GM18870 (cell line): ENCODE results near the gene KSR2.

Experiments used
- ATAC-seq: cut with Tn5 transposase; IDR thresholded peaks from one replicate; pipeline ENCODE4 v1.9.1; 2021; ENCODE audit warnings: moderate library complexity; ENCODE audit not compliant: unreplicated experiment

KSR2 gene

DNA sequence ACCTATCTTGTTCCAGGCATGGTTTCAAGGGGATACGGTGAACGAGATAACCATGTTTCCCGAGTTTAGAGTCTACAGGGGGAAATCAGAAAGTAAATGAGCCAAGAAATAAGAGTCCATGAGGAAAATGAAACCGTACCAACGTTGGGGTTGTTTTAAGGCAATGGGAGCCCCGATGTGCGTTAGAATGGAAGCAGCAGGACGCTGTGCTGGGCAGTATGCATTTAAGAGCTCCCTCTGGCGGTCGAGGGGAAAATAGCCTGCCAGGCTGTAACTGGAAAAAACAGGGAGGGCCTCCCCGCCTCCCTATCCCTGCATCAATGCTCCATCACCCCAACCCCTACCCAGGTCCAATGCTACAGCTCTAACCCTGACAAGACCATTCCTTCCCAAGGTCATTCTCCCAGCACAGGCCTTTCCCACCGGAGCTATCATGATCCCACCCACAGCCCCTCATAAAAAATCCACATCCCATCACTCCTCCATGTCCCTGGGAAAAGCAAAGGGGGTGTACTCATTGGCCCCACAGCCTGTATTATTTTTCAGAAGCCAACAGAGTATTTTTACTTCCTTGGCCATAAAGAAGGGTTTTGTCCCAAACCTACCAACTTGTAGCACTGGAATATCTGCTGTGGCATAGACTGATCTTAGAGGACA lies 381.0 kb downstream of the KSR2 start:
- ATAC-seq, result no peak

DNA sequence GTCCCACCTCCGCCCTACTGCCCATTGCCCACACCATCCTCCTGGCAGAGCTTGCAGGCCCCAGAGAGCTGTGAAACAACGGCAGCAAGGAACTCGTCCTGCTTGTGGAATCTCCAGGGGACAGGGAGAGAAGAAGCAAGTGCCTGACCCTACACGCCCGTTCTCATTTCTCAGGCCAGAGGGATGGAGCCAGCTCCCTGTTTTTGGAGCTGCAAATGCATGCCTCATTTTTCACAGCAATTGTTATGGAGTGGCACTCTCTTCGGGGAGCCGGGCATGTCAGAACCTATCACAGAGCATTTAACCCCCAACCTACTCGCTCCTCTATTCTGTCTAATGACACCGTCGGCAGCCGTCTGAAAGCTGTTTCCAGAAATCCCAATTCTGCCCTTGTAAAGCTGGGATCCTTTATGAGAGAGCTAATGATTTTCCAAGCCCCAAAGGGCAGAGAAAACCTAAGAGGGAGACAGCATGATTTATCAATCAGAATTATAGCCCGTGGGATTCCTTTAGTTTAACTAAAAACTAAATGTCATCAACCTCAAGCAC lies 385.0 kb downstream of the KSR2 start:
- ATAC-seq, result no peak

DNA sequence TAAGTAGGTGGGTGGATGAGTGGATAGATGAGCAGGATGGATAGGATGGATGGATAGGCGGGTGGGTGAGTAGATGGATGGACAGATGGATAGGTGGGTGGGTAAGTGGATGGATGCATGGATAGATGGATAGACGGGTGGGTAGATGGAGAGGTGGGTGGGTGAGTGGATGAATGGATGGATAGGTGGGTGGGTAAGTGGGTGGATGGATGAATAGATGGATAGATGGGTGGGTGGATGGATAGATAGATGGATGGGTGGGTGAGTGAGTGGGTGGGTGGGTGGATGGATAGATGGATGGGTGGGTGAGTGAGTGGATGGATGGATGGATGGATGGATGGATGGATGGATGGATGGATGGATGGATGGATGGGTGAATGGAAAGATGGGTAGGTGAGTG lies 385.7 kb downstream of the KSR2 start:
- no peak for ATAC-seq

DNA sequence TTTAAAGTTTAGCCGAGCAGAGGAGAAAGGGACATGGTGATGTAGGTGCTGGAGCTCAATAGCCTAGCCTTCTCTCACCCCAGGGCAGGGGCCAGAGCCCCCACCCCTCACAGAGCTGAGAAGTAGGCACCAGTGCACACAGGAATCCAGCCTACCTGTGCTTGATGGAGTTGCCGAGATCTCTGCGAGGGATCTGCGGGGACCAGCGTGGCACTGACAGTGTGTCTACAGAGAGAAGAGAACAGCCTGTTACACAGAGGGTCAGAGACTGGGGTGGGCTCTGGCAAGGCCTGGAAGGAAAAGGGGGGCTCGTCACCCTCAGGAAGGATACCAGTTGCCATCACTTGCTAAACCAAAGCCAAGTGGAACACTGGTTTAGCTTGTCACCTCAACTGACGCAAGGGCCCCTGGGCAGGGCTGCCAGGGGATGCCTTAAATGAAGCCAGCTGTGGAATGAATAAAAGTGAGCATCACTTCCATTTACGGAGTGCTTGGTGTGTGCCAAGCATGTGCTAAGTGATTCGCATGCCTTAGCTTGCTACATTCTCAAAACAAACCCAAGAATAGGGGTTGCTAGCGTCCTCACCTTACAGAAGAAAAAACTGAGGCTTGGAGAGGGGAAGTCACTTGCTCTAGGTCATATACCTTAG lies 386.5 kb downstream of the KSR2 start:
- ATAC-seq, result no peak

DNA sequence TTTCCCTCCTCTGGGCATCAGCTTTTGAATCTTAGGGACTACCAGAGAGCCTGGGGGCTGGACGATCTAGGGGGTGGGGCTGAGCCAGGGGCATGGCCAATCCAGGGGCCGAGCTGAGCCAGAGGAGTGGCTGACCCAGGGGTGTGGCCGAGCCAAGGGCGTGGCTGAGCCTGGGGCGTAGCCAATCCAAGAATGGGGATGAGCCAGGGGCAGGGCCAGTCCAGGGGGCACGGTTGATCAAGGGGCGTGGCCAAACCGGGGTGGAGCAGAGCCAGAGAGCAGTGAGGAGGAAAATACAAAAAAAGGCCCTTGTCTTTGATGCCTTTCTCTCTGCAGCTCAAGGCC lies 388.1 kb downstream of the KSR2 start:
- no peak for ATAC-seq

DNA sequence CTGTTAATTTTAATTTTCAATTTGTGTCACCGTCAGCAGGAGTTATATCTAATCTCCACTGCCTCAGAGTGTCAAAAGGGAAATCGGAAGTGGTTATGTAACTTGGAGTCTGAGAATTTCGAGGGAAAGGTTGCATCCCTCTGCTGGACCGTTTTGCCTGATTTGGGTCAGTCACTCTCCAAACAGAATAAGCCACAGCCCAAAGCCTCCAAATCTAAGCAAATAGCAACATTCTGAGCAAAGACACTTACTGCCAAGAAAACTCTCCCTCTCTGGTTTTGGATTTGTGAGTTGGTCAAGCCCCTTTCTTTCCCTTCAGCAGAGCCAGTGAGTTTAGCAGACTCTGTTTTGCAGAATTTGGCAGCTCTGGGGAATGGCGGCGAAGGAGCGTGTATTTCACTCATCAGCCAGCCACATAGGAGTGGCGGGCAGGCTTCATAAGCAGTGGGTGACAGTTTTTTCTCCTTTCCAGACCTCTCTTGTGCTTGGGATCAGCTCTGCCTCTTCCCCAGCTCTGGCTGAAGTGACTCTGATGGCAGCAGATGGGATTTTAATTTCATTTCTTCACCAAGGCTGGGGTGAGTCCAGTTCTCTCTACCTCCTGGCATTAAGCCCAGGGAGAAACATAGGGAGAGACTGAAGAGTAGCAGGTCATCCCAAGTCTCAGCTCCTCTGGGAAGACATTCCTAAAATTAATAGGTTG lies 388.6 kb downstream of the KSR2 start:
- no peak for ATAC-seq

DNA sequence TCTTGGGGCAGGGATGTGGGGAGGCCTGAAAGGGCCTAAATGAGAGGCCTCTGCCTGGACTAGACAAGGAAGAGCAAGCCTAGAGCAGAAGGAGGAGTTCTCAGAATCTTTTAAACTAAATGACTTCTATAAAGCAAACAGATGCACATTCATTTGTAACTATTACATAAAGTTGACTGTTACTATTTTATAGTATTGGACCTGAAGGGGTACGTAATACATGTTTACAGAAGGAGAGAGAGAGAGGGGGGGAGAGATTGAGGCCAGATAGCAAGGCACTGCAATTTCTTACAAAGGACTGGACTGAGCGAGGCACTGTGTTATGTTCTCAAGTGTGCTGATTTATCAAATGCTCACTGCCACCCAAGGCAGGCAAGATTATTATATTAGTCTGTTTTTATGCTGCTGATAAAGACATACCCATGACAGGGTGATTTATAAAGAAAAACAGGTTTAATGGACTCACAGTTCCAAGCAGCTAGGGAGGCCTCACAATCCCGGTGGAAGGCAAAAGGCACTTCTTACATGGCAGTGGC lies 391.6 kb downstream of the KSR2 start:
- no peak for ATAC-seq

DNA sequence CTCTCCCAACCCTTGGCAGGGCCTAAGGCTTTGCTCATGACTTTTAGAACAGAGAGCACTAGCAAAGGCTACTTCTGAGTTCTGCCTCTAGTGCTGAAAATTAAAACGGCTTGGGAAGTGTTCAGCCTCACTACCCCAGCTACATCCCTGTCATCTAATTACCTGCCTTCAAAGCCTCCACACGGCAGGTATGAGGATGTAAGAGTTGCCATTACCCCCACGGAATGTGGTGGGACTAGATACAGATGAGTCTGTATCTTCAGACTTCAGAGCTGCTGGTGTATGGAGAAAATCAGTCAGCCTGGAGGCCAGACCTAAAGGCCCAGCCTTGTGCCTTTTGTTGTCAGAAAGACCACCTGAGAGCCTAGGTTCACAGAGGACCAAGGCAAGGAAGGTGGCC lies 392.7 kb downstream of the KSR2 start:
- ATAC-seq, result no peak

DNA sequence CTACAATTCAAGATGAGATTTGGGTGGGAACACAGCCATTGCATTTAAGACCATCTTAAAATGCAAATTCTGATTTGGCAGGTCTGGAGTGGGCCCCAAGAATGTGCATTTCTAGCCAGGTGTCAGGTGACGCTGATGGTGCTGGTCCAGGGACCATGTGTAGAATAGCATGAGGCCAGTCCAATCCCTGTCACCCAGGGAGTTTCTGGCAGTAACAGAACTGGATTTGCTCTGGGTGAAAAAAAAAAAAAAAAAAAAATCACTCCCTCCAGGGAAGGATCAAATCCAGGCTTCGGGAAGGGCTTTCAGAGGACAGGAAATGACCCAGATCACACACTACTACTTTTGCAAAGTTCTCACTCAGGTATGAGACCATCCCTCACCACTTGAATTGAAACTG lies 394.1 kb downstream of the KSR2 start:
- no peak for ATAC-seq

DNA sequence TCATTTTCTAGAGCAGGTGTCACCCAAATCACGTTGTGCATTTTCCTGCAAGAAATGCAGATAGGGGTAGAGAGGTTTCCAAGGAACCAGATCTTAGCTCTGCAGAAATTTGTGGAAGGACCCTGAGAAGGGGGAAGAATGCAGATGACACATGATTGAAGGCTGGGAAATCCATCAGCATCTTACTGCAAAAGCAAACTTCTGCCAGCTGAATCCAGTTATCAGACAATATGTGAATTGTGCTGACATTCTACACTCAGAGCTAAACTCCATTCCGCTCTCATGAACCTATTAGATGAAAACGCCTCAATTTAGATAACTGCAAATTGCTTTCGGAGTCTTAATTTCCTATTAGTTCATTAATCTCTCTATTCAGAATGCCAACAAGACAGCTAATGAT lies 396.0 kb downstream of the KSR2 start:
- no peak for ATAC-seq

DNA sequence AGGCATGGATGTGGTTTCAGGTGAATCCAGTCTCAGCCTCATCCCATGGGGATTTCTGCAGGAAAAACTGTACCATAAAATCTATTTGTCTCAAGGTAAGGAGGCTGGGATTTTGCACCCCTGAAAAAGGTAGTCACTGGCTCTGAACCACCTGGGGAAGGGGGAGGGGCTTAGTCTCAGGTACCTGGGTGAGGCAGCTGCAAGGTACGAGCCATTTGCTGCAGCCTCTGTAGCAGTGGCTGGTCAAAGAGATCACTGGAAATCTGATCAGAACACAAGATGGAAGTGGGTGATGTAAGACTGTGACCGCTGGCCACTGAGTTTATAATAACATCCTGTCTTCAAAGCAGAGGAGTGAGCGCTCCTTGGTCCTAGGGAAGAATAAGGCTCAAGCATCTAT lies 397.5 kb downstream of the KSR2 start:
- no peak for ATAC-seq

DNA sequence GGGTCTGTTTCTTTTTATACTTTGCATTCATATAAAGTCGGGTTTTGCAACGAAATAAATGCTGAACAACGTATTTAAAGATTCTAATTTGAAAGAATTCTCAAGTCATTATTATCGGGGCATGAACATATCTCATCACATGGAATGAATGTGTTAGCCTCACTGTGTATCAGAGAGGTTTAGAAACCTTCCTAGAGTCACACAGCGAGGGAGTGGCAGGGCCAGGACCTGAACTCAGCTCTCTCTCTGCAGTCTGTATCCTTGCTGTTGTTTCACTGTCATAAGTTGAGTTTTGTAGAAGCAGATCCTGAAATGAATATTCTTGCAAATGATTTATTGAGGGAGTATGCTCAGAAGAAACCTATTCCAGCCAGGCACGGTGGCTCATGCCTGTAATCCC lies 398.2 kb downstream of the KSR2 start:
- no peak for ATAC-seq

DNA sequence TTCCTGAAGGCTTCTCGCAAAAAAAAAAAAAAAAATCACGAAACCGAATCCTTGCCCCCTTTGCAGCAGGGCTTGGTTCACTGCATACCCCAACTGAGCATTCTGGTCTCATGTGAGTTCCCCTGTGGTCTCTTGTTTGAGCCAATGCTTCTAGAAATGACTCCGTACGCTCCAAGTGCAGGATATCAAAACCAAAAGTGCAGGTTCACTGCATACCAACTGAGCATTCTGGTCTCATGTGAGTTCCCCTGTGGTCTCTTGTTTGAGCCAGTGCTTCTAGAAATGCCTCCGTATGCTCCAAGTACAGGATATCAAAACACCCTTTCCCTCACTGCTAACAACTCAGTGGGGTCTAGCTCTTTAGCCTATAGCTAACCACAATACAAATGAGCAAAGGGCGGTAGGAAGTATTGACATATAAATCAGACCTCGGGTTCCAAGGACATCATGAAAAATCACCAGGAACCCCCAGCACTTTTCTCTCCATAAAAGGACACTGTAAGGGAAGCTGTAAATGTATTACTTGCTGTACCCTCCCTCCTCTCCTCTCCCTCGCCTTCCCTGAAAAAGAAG lies 401.1 kb downstream of the KSR2 start:
- no peak for ATAC-seq

DNA sequence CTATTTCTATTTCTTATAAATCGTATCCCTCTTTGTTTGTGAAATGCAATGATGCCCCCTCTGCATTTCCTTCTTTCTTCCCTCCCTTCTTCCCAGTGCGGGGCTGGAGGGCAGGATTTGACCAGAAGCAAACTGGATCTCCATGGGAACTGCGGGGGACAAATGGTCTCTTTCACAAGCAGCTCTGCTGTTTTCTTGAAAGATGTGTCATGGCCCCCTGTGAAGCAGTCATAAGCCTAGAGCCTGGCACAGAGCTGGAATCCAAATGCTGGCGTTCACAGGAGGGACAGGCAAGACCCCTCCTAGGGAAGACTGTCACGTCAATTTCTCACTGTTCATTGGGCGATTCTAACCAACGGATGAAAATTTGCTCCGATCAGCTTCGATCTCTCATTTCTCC lies 403.9 kb downstream of the KSR2 start:
- no peak for ATAC-seq

DNA sequence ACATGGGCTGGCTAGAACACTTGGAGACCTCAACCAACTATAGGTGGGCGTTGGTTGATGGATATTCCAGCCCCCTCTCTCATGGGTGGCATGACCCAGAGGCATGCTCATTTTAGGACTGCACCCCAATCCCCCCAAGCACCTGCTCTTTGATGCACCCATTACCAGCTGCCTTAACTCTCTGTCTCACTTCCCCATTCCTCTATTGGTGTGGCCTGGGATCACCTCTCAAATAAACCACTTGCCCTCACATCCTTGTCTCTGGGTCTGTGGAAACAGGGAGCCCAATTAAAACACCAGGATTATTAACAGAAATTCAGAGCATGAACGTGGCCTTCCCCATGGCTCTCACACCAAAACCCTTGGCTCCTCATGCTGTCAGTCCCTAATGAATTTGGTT lies 405.1 kb downstream of the KSR2 start:
- ATAC-seq, result no peak

DNA sequence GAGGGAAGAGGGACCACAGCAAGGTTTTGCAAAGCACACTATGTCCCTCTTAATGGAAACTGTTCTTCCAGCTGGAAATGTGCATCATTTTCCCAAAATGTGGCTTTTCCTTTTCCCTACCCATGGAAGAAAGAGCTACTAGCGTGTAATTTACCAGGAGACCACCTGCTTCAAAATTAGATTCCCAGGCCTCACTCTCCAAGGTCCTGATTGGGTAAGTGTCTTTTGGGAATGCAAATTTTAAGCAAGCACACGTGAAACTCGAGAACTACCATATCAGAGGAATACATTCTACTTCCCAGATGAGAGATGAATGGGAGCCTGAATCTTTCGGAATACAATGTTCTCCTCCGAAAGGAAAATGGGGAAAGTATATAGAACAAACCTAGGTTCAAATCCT lies 405.8 kb downstream of the KSR2 start:
- no peak for ATAC-seq

DNA sequence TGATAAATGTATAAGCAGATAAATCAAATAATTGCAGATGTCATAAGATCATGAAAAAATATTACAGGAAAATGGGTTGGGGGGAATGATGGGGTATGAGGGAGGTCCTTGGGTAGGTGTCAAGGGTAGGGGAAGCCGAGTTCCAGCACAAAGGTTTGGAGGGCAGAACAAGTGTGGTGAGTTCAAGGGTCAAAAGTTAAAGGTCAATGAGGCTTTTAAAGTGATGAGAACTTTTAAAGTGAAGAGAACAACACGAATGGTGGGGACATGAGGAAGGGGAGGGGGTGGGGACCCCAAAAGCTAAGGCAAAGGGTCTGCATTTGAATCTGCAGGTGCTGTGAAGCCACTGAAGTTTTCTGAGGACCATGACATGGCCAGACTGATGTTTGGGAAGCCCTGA lies 406.8 kb downstream of the KSR2 start:
- ATAC-seq, result no peak

DNA sequence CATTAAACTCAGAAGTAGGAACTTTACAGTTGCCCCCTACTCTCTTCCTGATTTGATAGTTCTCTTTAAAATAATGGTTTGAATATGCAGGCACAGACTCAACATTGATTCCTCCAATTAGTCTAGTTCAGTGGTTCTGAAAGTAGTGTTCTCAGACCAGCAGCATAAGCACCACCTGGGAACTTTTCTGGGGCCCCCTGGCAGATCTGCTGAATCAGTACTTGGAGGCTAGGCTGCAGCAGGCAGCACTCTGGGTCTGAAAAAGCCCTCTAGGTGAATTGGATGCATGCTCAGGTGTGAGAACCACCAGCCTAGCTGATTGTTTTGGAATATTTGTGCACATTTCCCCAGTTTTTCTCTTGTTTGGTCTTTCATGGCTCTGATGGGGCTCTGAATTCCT lies 408.8 kb downstream of the KSR2 start:
- ATAC-seq, result no peak

DNA sequence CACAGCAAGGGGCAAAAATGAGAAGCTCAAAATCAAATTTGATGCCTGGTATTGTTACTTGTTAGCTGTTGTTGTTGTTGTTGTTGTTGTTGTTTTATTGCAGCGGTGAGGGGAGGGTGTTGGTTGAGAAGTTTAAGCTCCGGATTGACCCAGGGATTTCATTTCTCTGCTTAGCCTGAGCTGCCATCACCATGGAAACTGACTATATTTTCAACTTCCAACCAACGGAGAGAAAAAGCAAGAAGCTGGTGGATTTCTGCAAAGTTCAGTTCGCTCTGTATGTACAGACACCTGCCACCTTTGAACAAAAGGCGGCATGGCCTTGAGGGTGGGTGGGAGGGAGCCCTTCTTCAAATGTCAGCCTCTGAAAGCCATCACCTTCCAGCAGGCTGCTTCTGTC lies 412.9 kb downstream of the KSR2 start:
- no peak for ATAC-seq

DNA sequence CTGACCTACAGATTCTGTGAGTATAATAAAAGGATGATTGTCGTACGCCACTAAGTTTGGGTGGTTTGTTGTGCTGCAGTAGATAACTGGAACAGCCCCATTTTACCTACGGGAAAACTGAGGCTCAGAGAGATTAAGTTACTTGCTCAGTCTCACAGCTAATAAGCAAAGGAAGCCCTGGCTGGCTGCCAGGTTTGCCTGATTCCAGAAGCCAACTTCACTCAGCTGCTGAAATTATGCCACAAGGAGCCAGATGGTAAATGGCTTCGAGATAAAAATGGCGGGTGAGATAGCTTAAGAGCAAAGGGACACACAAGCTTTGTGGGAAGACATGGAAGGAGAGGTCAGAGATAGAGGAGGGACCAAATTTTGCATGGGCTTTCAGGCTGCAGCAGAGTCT lies 415.8 kb downstream of the KSR2 start:
- ATAC-seq, result no peak

DNA sequence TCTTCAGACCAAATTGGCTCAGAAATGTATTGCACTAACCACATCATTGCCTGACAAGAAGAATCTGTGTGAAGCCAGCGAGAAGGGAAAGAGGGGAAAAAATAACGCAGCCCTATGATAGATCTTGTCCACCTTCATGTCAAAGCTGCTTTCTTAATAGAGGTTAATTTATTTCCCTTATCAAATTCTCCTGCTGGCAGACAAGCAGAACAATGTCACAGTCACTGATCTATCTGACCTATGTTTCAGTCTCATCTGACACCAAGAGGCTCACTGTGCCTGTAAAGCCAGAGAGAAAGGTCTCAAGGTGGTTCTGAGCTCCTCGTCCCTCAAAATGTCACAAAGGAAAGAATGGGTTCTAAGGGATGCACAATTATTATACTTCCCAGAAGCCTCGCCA lies 417.1 kb downstream of the KSR2 start:
- no peak for ATAC-seq

DNA sequence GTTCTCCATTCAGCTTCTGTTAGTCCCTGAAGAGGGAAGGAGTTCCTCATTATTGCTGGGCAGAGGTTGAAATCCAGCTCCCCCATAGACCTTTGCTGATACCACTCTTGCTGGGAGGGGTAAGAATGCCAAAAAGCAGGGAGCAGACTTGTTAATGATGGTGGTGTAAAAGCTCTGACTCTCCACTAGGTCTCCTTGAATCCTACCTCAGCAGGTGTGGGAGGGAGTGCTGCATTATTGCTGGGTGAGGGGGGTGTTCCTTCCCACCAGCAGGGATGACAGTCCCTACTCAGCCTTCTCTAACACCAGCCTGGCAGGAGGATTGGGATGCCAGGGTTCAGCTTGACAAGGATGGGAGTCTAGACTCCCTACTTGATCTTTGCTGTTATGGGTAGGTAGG lies 421.6 kb downstream of the KSR2 start:
- ATAC-seq, result no peak
